HL-60 (cell line): Measurements from ENCODE around the gene PGAP3.
"Not testable (repeated sequence)": the region's sequence is repeated elsewhere in the genome, so short reads cannot be mapped to it uniquely, and the experiment has no call there.

Source experiments
- DNase-seq, 2 experiments: peaks; one replicate each; pipeline ENCODE4 v3.0.0-alpha.2; 2010 to 2020; ENCODE audit warnings: low read depth in 1 of 2, low spot score in 1 of 2
- H3K27ac ChIP-seq: fragments of 250-450 bp; sonication (Bioruptor Pico); replicated peaks from 2 replicates; pipeline ENCODE4 v1.5.1; 2020; ENCODE audit warnings: mild to moderate bottlenecking, moderate library complexity
- H3K27me3 ChIP-seq: fragments of 250-450 bp; sonication (Bioruptor Pico); 2 replicates; pipeline ENCODE4 v1.5.1; 2021; ENCODE audit warnings: mild to moderate bottlenecking, moderate library complexity; ENCODE audit not compliant: insufficient read depth, poor library complexity, severe bottlenecking
- H3K4me3 ChIP-seq: replicated peaks from 2 replicates; pipeline ENCODE4 v1.5.1; 2011; ENCODE audit warnings: mild to moderate bottlenecking, control low read depth, low read length; ENCODE audit not compliant: insufficient read depth
- GABPA ChIP-seq: IDR thresholded peaks from 2 replicates; pipeline ENCODE4 v1.6.1; 2012; ENCODE audit warnings: low read depth
- POLR2AphosphoS5 ChIP-seq: IDR thresholded peaks from 2 replicates; pipeline ENCODE4 v1.6.1; 2012; ENCODE audit warnings: low read depth
- REST ChIP-seq: IDR thresholded peaks from 2 replicates; pipeline ENCODE4 v1.6.1; 2012; ENCODE audit warnings: low read depth; ENCODE audit not compliant: insufficient replicate concordance
- SPI1 ChIP-seq: IDR thresholded peaks from 2 replicates; pipeline ENCODE4 v1.6.1; 2012; ENCODE audit warnings: low read depth, mild to moderate bottlenecking, borderline replicate concordance
- TF ChIP-seq, protein P1 (sequence below): IDR thresholded peaks from one replicate; pipeline ENCODE4 v1.5.1; 2011; ENCODE audit warnings: low read length, control low read depth, inconsistent platforms; ENCODE audit not compliant: insufficient read depth

Gene PGAP3

GRCh38 chr17:39715375-39716072 lies 27.7 kb upstream of the PGAP3 start:
- Histone ChIP-seq H3K27ac (no peak overlapping the region), H3K27me3 (no peaks in the 10 kb centered on the region), H3K4me3 (no peak overlapping the region)
- TF ChIP-seq REST: no peak
- TF ChIP-seq, protein P1, sequence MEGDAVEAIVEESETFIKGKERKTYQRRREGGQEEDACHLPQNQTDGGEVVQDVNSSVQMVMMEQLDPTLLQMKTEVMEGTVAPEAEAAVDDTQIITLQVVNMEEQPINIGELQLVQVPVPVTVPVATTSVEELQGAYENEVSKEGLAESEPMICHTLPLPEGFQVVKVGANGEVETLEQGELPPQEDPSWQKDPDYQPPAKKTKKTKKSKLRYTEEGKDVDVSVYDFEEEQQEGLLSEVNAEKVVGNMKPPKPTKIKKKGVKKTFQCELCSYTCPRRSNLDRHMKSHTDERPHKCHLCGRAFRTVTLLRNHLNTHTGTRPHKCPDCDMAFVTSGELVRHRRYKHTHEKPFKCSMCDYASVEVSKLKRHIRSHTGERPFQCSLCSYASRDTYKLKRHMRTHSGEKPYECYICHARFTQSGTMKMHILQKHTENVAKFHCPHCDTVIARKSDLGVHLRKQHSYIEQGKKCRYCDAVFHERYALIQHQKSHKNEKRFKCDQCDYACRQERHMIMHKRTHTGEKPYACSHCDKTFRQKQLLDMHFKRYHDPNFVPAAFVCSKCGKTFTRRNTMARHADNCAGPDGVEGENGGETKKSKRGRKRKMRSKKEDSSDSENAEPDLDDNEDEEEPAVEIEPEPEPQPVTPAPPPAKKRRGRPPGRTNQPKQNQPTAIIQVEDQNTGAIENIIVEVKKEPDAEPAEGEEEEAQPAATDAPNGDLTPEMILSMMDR: no peak
- no peak for TF ChIP-seq GABPA
- no peak for TF ChIP-seq POLR2AphosphoS5
- no peak for TF ChIP-seq SPI1
- no peak for DNase-seq

GRCh38 chr17:39714234-39714633 lies 26.4 kb upstream of the PGAP3 start:
- DNase-seq: no peak
- H3K27me3 ChIP-seq: no peaks in the 10 kb centered on the region
- no peak overlapping the region for H3K27ac ChIP-seq
- TF ChIP-seq SPI1 (no peak), REST (no peak), GABPA (no peak), POLR2AphosphoS5 (no peak)
- TF ChIP-seq, protein P1: no peak
- H3K4me3 ChIP-seq: no peak overlapping the region

DNA sequence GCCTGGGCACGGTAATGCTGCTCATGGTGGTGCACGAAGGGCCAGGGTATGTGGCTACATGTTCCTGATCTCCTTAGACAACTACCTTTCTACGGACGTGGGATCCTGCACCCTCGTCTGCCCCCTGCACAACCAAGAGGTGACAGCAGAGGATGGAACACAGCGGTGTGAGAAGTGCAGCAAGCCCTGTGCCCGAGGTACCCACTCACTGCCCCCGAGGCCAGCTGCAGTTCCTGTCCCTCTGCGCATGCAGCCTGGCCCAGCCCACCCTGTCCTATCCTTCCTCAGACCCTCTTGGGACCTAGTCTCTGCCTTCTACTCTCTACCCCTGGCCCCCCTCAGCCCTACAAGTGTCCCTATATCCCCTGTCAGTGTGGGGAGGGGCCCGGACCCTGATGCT lies 24.0 kb upstream of the PGAP3 start:
- H3K27me3 ChIP-seq: no peaks in the 10 kb centered on the region
- H3K27ac ChIP-seq: no peak overlapping the region
- H3K4me3 ChIP-seq: no peak overlapping the region
- TF ChIP-seq, protein P1: no peak
- no peak for TF ChIP-seq SPI1
- no peak for TF ChIP-seq POLR2AphosphoS5
- no peak for TF ChIP-seq REST
- TF ChIP-seq GABPA: no peak
- DNase-seq: no peak

DNA sequence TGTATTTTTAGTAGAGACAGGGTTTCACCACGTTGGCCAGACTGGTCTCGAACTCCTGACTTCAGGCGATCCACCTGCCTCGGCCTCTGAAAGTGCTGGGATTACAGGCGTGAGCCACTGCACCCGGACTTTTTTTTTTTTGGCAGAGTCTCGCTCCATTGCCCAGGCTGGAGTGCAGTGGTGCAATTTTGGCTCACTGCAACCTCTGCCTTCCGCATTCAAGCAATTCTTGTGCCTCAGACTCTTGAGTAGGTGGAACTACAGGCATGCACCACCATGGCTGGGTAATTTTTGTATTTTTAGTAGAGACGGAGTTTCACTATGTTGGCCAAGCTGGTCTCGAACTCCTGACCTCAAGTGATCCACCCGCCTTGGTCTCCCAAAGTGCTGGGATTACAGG lies 23.2 kb upstream of the PGAP3 start:
- H3K27ac ChIP-seq, DNase-seq, H3K4me3 ChIP-seq, H3K27me3 ChIP-seq: not testable (repeated sequence)
